Peyer's patch (tissue), 4 donors: ENCODE data around the gene ANKS4B. TPM values are rescaled to one million over a fixed set of nuclear protein-coding genes. Genes with fewer than 3 reads are reported as not detected.
"Not testable (repeated sequence)": the region's sequence is repeated elsewhere in the genome, so short reads cannot be mapped to it uniquely, and the experiment has no call there.

Experiments used
- DNase-seq, 3 donors: peaks; one replicate each; pipeline ENCODE4 v3.0.0-alpha.2; 2017 to 2019
- H3K27ac ChIP-seq, 4 donors: fragments of 200-600 bp; sonication (generic); one replicate each; pipeline ENCODE4 v1.5.1; 2016 to 2019
- H3K27me3 ChIP-seq, 2 donors: fragments of 200-600 bp; sonication (generic); one replicate each; pipeline ENCODE4 v1.5.1; 2019
- H3K36me3 ChIP-seq, 3 donors: fragments of 200-600 bp; sonication (generic); one replicate each; pipeline ENCODE4 v1.5.1; 2016 to 2019
- H3K4me1 ChIP-seq, 4 donors: fragments of 200-600 bp; sonication (generic); one replicate each; pipeline ENCODE4 v1.5.1; 2016 to 2019
- H3K4me3 ChIP-seq, 4 donors: fragments of 200-600 bp; sonication (generic); 1 replicate in 3 of 4; 2 replicates in 1 of 4; pipeline ENCODE4 v1.5.1; 2016 to 2019; ENCODE audit warnings: mild to moderate bottlenecking in 1 of 4
- H3K9me3 ChIP-seq, 4 donors: fragments of 200-600 bp; sonication (generic); one replicate each; pipeline ENCODE4 v1.5.1; 2016 to 2019; ENCODE audit warnings: mild to moderate bottlenecking in 1 of 4
- CTCF ChIP-seq, 6 experiments: fragments of 450-650 bp in 4 of 6; fragments of 200-600 bp in 2 of 6; sonication (generic) in 1 of 6; IDR thresholded peaks; one replicate each; pipeline ENCODE4 v1.5.1; 2017 to 2019; ENCODE audit warnings: antibody characterized with exemption in 6 of 6, mild to moderate bottlenecking in 3 of 6, moderate library complexity in 1 of 6
- POLR2A ChIP-seq, 2 donors: fragments of 450-650 bp; IDR thresholded peaks; one replicate each; pipeline ENCODE4 v1.5.1; 2017; ENCODE audit warnings: antibody characterized with exemption in 2 of 2, mild to moderate bottlenecking in 2 of 2, moderate library complexity in 2 of 2
- total RNA-seq, 4 donors: library from RNA; depleted of rRNA; stranded (reverse); fragments of >200 nt; gene quantifications; one replicate each; pipeline ENCODE4 v1.1.0, GENCODE V29; 2016

ANKS4B gene
- total RNA-seq, 4 donors from 2014 or later: 24.8 to 104 (median 90.3) TPM

GRCh38 chr16:21285314-21285713 lies 51.8 kb downstream of the ANKS4B start:
- Histone ChIP-seq H3K27ac (no peak overlapping the region), H3K9me3 (peaks cover 0 to 11% (median 2%) of the 10 kb centered on the region in 4 donors), H3K27me3 (peaks cover 0 to 5% of the 10 kb centered on the region in 2 donors), H3K4me1 (peaks cover 0 to 11% (median 0%) of the 10 kb centered on the region in 4 donors), H3K4me3 (no peak overlapping the region), H3K36me3 (no peaks in the 10 kb centered on the region)
- TF ChIP-seq CTCF (IDR thresholded peaks at IDR 0.05): no peak
- no peak for TF ChIP-seq POLR2A (IDR thresholded peaks at IDR 0.05)
- no peak for DNase-seq

- not testable (repeated sequence) for H3K27me3 ChIP-seq, H3K36me3 ChIP-seq, DNase-seq, H3K27ac ChIP-seq, H3K4me3 ChIP-seq, H3K4me1 ChIP-seq
- peaks cover 0 to 11% (median 0%) of the 10 kb centered on the region in 4 donors for H3K9me3 ChIP-seq
These were observed 56.3 kb downstream of the ANKS4B start for GRCh38 chr16:21289789-21290188.

GRCh38 chr16:21300309-21301167 lies 67.0 kb downstream of the ANKS4B start:
- no peaks in the 10 kb centered on the region for H3K27me3 ChIP-seq
- peak overlapping the region; percentile 56 to 84 (median 78) for H3K4me3 ChIP-seq
- peak; percentile 79 to 97 (median 88) for DNase-seq
- H3K36me3 ChIP-seq: no peaks in the 10 kb centered on the region
- peaks cover 0 to 10% (median 2%) of the 10 kb centered on the region in 4 donors for H3K4me1 ChIP-seq
- peak overlapping the region; percentile 66 to 89 (median 82) for H3K27ac ChIP-seq
- H3K9me3 ChIP-seq: no peaks in the 10 kb centered on the region
- TF ChIP-seq POLR2A (IDR thresholded peaks at IDR 0.05) (peak in 1 of 2 donors; percentile 61), CTCF (IDR thresholded peaks at IDR 0.05) (peak in 5 of 6 experiments; percentile 36 to 96 (median 94))

- H3K27me3 ChIP-seq: no peaks in the 10 kb centered on the region
- H3K36me3 ChIP-seq: no peaks in the 10 kb centered on the region
- peak overlapping the region; percentile 66 to 89 (median 82) for H3K27ac ChIP-seq
- peak; percentile 84 to 90 (median 85) for DNase-seq
- H3K4me3 ChIP-seq: peak overlapping the region; percentile 56 to 84 (median 78)
- peaks cover 0 to 10% (median 2%) of the 10 kb centered on the region in 4 donors for H3K4me1 ChIP-seq
- TF ChIP-seq POLR2A (IDR thresholded peaks at IDR 0.05): peak; percentile 29 to 48
- TF ChIP-seq CTCF (IDR thresholded peaks at IDR 0.05): peak; percentile 7 to 44 (median 26)
- no peaks in the 10 kb centered on the region for H3K9me3 ChIP-seq
These were observed 67.8 kb downstream of the ANKS4B start for GRCh38 chr16:21301168-21301894.

- H3K27ac ChIP-seq: peak overlapping the region; percentile 66 to 89 (median 82)
These were observed 68.4 kb downstream of the ANKS4B start for GRCh38 chr16:21301895-21302291.

More at GRCh38 chr16:21301895-21302291, 68.4 kb downstream of the ANKS4B start:
- H3K4me3 ChIP-seq: peak overlapping the region; percentile 56 to 84 (median 78)
- TF ChIP-seq CTCF (IDR thresholded peaks at IDR 0.05) (no peak), POLR2A (IDR thresholded peaks at IDR 0.05) (no peak)
- no peaks in the 10 kb centered on the region for H3K27me3 ChIP-seq
- peaks cover 0 to 10% (median 2%) of the 10 kb centered on the region in 4 donors for H3K4me1 ChIP-seq
- H3K36me3 ChIP-seq: no peaks in the 10 kb centered on the region
- H3K9me3 ChIP-seq: no peaks in the 10 kb centered on the region
- DNase-seq: no peak
